ENCODE measurements around the gene EMP1.
"Not testable (repeated sequence)": the region's sequence is repeated elsewhere in the genome, so short reads cannot be mapped to it uniquely, and the experiment has no call there.

EMP1 gene

DNA sequence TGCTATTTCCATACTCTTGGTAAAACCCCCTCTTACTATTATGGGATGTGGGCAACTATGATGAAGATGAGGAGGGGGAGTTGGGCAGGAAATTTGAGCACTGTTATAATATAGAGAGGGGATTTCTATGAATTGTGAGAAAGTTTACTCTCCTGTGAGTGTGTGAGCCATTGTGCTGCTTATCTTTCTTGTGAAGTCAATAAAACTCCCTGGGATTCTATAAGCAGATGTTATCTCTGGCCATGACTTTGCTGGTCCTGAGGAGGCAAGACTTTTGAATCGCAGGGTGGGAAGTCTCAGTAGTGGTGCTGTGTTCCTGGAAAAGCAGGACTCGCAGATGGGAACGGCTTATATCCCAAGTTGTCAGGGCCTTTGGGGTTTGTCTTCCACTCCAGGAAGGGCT lies 62.2 kb downstream of the EMP1 start:
- DNase-seq (ENCODE audit: low read depth) = no peak

DNA sequence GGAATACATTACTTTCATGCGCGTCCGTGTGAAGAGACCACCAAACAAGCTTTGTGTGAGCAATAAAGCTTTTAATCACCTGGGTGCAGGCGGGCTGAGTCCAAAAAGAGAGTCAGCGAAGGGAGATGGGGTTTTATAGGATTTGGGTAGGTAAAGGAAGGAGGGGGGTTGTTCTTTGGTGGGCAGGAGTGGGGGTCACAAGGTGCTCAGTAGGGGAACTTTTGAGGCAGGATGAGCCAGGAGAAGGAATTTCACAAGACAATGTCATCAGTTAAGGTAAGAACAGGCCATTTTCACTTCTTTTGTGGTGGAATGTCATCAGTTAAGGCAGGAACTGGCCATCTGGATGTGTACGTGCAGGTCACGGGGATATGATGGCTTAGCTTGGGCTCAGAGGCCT lies 63.1 kb downstream of the EMP1 start:
- not testable (repeated sequence) for DNase-seq (ENCODE audit: low read depth)

DNA sequence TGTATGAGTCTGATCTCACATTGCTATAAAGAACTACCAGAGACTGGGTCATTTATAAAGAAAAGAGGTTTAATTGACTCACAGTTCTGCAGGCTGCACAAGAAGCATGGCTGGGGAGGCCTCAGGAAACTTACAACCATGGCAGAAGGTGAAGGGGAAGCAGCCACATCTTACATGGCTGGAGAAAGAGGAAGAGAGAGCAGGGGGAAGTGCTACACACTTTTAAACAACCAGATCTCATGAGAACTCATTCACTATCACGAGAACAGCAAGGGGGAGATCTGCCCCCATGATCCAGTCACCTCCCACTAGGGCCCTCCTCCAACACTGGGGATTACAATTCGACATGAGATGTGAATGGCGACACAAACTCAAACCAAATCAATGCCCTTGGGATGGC lies 71.3 kb downstream of the EMP1 start:
- DNase-seq (ENCODE audit: low read depth) = not testable (repeated sequence)

DNA sequence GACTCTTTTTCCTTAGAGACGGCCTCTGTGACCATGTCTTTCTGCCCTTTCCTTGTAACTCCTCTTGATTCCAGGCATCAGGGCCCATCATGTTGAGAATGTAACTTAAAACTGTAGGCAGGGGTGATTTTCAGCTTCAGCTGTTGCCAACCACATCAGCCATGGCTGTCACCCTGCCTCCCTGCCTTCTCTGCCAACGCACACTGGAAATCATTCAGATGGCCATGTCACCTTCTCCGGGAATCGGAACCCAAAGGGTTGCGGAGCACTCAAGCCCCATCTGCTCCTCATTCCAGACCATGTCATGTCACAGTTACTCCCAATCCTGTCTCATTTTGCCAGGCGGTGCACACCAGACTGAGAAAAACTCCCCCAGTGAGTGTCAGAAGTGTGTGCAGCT lies 72.1 kb downstream of the EMP1 start:
- no peak for DNase-seq (ENCODE audit: low read depth)

All from stimulated activated CD8-positive, alpha-beta memory T cell treated with anti-CD3 and anti-CD28 coated beads, Interleukin-15, amount 100 ng/mL, for 1 hour (primary cell).